Keratinocyte (primary cell): Measurements from ENCODE around the gene SASH1. TPM values are rescaled to one million over a fixed set of nuclear protein-coding genes. Genes with fewer than 3 reads are reported as not detected.
A peak's percentile ranks its signal among the peaks of the same experiment; 100 is the strongest.

Experiments
- DNase-seq: peaks from one replicate; pipeline ENCODE4 v3.0.0-alpha.2; 2011; ENCODE audit warnings: low read depth, missing footprints, low spot score
- FAIRE-seq: peaks from 2 replicates; lab custom pipeline; 2011; peaks lifted over from hg19 to GRCh38; lab: Jason Lieb, UNC
- H2AFZ ChIP-seq: 2 replicates; pipeline ENCODE4 v1.6.0; 2012; ENCODE audit warnings: low read length, control low read depth, inconsistent platforms; ENCODE audit not compliant: control insufficient read depth
- H3K27ac ChIP-seq: 2 replicates; pipeline ENCODE4 v1.5.1; 2011; ENCODE audit warnings: low read length; ENCODE audit not compliant: control insufficient read depth, insufficient read depth
- H3K27me3 ChIP-seq: 3 replicates; pipeline ENCODE4 v1.6.0; 2011; ENCODE audit warnings: low read length; ENCODE audit not compliant: control insufficient read depth, insufficient read depth; ENCODE audit errors: extremely low read depth
- H3K36me3 ChIP-seq, 2 experiments: 2 replicates in 1 of 2; 3 replicates in 1 of 2; pipeline ENCODE4 v1.5.1; 2011; ENCODE audit warnings: low read length in 2 of 2, mild to moderate bottlenecking in 1 of 2; ENCODE audit not compliant: control insufficient read depth in 2 of 2, insufficient read depth in 2 of 2; ENCODE audit errors: extremely low read depth in 1 of 2
- H3K4me1 ChIP-seq: 3 replicates; pipeline ENCODE4 v1.5.1; 2011; ENCODE audit warnings: low read length; ENCODE audit not compliant: control insufficient read depth, insufficient read depth; ENCODE audit errors: extremely low read depth
- H3K4me2 ChIP-seq: 3 replicates; pipeline ENCODE4 v1.6.0; 2011; ENCODE audit warnings: low read depth, low read length; ENCODE audit not compliant: control insufficient read depth, insufficient read depth; ENCODE audit errors: extremely low read depth
- H3K4me3 ChIP-seq, 3 experiments: fragments of 200-600 bp in 1 of 3; sonication (generic) in 1 of 3; 2 replicates in 2 of 3; 3 replicates in 1 of 3; pipeline ENCODE4 v1.5.1; 2011 to 2016; ENCODE audit warnings: low read length in 3 of 3, mild to moderate bottlenecking in 3 of 3, control low read depth in 2 of 3, inconsistent platforms in 1 of 3, low read depth in 1 of 3, mixed read lengths in 1 of 3, mixed run types in 1 of 3, moderate library complexity in 1 of 3; ENCODE audit not compliant: control insufficient read depth in 2 of 3, insufficient read depth in 2 of 3; ENCODE audit errors: extremely low read depth in 1 of 3
- H3K79me2 ChIP-seq: 2 replicates; pipeline ENCODE4 v1.6.0; 2012; ENCODE audit warnings: low read length; ENCODE audit not compliant: control insufficient read depth, insufficient read depth
- H3K9ac ChIP-seq: 3 replicates; pipeline ENCODE4 v1.6.0; 2011; ENCODE audit warnings: low read length; ENCODE audit not compliant: control insufficient read depth, insufficient read depth; ENCODE audit errors: extremely low read depth
- H3K9me1 ChIP-seq: 3 replicates; pipeline ENCODE4 v1.6.0; 2011; ENCODE audit warnings: low read length; ENCODE audit not compliant: control insufficient read depth, insufficient read depth; ENCODE audit errors: extremely low read depth
- H3K9me3 ChIP-seq: 2 replicates; pipeline ENCODE4 v1.5.1; 2012; ENCODE audit warnings: low read depth, low read length; ENCODE audit not compliant: control insufficient read depth
- H4K20me1 ChIP-seq: 3 replicates; pipeline ENCODE4 v1.6.0; 2011; ENCODE audit warnings: low read length; ENCODE audit not compliant: control insufficient read depth, insufficient read depth; ENCODE audit errors: extremely low read depth
- EZH2 ChIP-seq: IDR thresholded peaks from one replicate; pipeline ENCODE4 v1.6.1; 2012; ENCODE audit warnings: inconsistent platforms, mild to moderate bottlenecking, low read length, moderate library complexity
- dilution Hi-C: fragments of 300-500 bp; cut with MboI; formaldehyde crosslinking; loops from one replicate; pipeline ENCODE4 v1.7.0; 2020; ENCODE audit warnings: low sequenced_read_pairs; ENCODE audit not compliant: extremely low pct_ligation_motif_present
- polyA plus RNA-seq, 5 experiments: library from polyadenylated mRNA; depleted of rRNA in 3 of 5; stranded (reverse) in 3 of 5; stranded (forward) in 1 of 5; unstranded in 1 of 5; fragments of >200 nt; gene quantifications; 1 replicate in 1 of 5; 2 replicates in 3 of 5; 3 replicates in 1 of 5; pipeline versions ENCODE4 v1.2.1 to v1.2.3, GENCODE V29; 2011 to 2012; ENCODE audit warnings: missing spikeins in 2 of 5, low read depth in 1 of 5, low replicate concordance in 1 of 5
- TF ChIP-seq, protein P1 (sequence below), 3 experiments: IDR thresholded peaks in 1 of 3; conservative IDR thresholded peaks in 1 of 3; optimal IDR thresholded peaks in 1 of 3; 2 replicates in 2 of 3; 3 replicates in 1 of 3; pipeline versions ENCODE3 to v1.5.1; 2011; ENCODE audit warnings: low read length in 3 of 3, mild to moderate bottlenecking in 3 of 3, moderate library complexity in 2 of 3, control low read depth in 1 of 3, inconsistent platforms in 1 of 3; ENCODE audit not compliant: insufficient read depth in 2 of 3; ENCODE audit errors: extremely low read depth in 1 of 3

SASH1 gene
- polyA plus RNA-seq, 1 donor (not counting 4 experiments of a cell fraction or from before 2014, with no cell fraction given) = 4.4 TPM

DNA sequence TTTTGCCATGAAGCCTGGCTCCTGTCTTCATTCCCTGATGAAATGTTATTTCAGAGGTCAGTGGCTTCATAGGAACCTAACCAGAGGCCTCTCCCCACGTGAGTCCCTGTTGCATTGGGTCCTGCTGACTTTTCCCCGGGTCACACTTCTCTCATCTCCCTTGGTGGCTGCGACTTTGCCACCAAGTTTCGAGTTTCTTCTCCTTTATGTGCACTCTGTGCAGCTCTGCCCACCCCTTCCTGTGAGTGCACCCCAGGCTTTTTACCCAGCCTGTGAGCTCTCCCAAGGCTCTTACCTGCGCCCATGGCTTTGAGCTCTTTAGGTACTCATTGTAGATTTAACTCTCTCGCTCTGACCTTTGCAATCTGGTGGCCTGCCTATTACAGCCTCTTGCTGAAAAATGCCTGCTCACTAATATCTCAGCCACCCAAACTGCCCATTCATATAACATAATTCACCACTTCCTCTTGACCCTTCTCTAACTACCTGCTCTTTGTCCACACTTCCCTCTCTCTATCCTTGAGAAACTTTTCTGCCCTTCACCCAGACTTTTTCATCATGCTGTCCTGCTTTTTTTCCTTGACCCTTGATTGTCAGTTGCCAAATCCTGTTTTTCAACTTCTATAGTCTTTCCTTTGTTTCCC, 105.9 kb downstream of the SASH1 start:
- Histone ChIP-seq H3K36me3 (no peaks in the 10 kb centered on the region), H3K79me2 (no peaks in the 10 kb centered on the region), H3K4me1 (peaks cover 30% of the 10 kb centered on the region), H3K27ac (no peak overlapping the region), H3K4me3 (no peak overlapping the region), H3K9me3 (no peaks in the 10 kb centered on the region), H3K9me1 (no peaks in the 10 kb centered on the region), H4K20me1 (no peaks in the 10 kb centered on the region), H3K9ac (no peak overlapping the region), H3K27me3 (no peaks in the 10 kb centered on the region), H3K4me2 (no peak overlapping the region), H2AFZ (no peak overlapping the region)
- FAIRE-seq (no peak), DNase-seq (no peak)
- dilution Hi-C loops = no loop called here
- TF ChIP-seq EZH2 = no peak
- TF ChIP-seq, protein P1, sequence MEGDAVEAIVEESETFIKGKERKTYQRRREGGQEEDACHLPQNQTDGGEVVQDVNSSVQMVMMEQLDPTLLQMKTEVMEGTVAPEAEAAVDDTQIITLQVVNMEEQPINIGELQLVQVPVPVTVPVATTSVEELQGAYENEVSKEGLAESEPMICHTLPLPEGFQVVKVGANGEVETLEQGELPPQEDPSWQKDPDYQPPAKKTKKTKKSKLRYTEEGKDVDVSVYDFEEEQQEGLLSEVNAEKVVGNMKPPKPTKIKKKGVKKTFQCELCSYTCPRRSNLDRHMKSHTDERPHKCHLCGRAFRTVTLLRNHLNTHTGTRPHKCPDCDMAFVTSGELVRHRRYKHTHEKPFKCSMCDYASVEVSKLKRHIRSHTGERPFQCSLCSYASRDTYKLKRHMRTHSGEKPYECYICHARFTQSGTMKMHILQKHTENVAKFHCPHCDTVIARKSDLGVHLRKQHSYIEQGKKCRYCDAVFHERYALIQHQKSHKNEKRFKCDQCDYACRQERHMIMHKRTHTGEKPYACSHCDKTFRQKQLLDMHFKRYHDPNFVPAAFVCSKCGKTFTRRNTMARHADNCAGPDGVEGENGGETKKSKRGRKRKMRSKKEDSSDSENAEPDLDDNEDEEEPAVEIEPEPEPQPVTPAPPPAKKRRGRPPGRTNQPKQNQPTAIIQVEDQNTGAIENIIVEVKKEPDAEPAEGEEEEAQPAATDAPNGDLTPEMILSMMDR (optimal IDR thresholded peaks at IDR 0.05 in 1 of 3, IDR thresholded peaks at IDR 0.05 in 1 of 3, conservative IDR thresholded peaks at IDR 0.05 in 1 of 3; ENCODE audit: extremely low read depth in 1 of 3, insufficient read depth in 2 of 3, low read length in 3 of 3) = no peak

DNA sequence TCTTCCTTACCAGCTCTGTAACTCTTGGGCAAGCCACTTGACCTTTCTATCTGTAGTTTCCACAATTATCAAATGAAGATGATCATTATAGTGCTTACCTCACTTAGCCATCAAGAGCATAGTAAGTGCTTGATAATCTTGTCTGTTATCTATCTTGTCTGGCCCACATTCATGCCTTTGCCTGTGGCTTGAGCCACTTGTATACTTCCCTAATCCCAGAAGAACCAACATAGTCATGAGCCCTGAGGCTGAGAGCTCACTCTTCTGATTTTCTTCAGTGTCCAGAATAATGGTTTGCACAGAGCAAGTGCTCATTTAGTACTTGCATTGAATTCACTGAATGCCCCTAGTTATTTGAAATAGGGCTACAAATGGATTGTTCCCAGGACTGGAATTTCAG, 108.2 kb downstream of the SASH1 start:
- Histone ChIP-seq H3K27ac (no peak overlapping the region), H4K20me1 (no peaks in the 10 kb centered on the region), H3K9me3 (no peaks in the 10 kb centered on the region), H3K27me3 (no peaks in the 10 kb centered on the region), H3K4me1 (peaks cover 19% of the 10 kb centered on the region), H3K4me3 (no peak overlapping the region), H2AFZ (no peak overlapping the region), H3K36me3 (no peaks in the 10 kb centered on the region), H3K4me2 (no peak overlapping the region), H3K9me1 (no peaks in the 10 kb centered on the region), H3K79me2 (no peaks in the 10 kb centered on the region), H3K9ac (no peak overlapping the region)
- dilution Hi-C loops = no loop called here
- DNase-seq = no peak
- peak; percentile 39 for FAIRE-seq
- no peak for TF ChIP-seq EZH2
- TF ChIP-seq, protein P1 (optimal IDR thresholded peaks at IDR 0.05 in 1 of 3, IDR thresholded peaks at IDR 0.05 in 1 of 3, conservative IDR thresholded peaks at IDR 0.05 in 1 of 3; ENCODE audit: extremely low read depth in 1 of 3, insufficient read depth in 2 of 3, low read length in 3 of 3) = no peak
